COLO668 (cell line): Measurements from ENCODE around the gene TCF7L2.

Experiments
- DNase-seq: peaks from one replicate; lab custom pipeline; 2025; ENCODE audit not compliant: unreplicated experiment; lab: John Stamatoyannopoulos, UW

The TCF7L2 gene

DNA sequence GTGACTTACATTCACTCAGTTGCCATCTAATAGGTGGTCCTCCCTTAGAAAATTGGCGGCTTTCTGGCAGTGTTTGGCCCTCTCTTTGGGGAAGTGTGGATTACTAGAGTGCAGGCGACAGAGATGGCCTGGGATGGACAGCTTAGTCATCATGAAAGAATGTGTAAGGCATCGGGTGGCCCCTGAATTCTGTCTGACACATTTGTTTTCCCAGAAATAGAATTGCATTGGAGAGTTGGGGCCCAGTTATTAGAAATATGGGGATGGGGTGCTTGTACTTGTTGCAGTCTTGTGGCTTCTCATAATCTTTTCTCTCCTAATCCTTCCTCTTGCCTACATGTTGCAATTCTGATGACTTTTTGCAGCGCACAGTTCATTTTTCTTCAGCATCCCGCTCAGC lies 13.8 kb downstream of the TCF7L2 start:
- no peak for DNase-seq

DNA sequence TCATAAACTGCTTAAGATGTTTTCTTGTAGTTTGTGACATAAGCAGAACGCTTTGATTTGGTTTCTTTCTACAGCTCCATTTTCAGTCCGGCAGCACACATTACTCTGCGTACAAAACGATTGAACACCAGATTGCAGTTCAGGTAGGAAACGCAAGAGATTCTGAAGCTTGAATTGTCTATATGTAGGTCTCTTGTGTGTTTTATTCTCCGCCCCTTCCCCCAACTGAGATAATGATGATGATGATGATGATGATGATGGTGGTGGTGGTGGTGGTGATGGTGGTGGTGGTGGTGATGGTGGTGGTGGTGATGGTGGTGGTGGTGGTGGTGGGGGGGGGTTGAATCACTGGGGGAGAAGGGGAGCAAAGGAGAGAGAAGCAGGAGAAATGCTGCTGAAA lies 14.4 kb downstream of the TCF7L2 start:
- no peak for DNase-seq

DNA sequence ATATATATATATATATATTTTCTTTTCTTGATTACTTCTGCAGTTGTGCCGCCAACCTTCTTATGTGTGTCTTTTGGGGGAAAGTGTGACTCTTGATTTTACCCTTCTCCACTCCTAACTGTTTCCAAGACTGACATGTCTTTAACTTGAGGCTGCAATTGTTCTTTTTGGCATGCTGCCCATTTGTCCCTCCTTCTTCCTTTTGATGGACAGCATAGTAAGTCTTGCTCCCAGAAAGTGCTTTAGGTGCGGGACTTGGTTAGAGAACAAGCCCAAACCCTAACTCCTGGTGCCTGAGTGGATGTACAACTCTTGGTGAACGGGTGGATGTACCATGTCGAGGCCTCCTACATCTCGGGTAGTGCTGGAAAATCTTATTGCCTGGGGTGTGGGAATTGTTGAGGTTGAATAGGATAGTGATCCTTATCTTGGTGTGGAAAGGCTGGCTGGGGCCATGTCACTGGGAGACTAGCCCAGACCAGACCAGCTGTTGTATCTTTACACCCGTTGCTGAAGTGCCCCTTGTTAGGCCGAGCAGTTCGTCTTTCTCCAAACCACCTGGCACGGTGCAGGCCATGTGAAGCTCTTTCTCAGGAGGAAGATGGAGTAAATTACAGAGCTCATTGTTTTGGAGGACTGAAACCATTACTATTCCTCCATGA lies 16.3 kb downstream of the TCF7L2 start:
- DNase-seq, result peak; percentile 19

DNA sequence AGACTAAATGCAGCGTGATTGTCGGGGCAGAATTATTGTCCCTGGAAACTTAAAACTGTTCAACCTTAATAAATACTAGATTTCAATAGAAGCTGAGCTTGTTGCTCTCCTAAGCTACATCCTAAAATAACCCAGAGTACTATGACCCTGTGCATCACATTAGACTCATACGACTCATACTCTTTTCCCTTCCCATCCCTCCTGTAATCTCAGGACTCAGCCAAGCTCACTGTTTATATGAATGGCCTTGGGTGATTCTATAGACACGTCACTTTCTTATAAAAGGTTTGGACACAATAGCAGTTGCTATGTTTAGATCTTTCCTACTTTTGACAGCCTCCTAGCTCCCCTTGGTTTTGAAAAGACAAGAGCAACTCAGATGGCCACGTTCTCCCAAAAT lies 17.2 kb downstream of the TCF7L2 start:
- no peak for DNase-seq

DNA sequence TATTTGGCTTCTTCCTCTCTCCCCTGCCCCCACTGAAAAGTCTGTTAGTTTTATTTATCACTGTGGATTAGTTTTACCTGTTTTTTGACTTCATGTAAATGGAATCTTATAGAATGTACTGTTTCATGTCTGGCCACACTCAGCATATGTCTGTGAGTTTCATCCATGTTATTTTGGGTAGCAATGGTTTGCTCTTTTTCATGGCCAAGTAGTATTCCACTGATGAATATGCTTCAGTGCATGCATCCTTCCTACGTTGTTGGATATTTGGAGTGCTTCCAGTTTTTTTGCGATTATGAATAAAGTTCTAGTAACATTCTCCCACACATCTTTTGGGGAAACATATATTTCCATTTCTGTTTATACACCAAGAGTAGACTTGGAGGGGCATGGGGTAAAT lies 19.1 kb downstream of the TCF7L2 start:
- no peak for DNase-seq

DNA sequence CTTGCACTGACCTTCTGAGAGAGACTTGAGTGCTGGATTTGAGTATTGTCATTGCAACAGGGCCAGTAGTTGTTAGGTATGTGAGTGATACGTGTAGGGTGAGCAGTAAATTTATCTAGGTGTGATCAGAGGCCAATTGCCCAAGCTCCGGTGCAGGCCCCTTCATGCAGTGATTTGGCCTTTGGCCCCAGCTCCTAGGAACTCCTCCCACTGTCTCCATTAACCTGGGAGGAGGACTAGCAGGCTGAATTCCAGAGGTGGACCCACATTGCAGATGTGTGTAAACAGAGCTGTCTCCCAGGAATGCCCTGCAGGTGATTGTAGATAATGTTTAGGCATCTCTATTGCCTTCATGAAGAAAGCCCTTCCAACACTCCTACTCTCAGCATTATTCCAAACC lies 19.5 kb downstream of the TCF7L2 start:
- DNase-seq, result no peak

DNA sequence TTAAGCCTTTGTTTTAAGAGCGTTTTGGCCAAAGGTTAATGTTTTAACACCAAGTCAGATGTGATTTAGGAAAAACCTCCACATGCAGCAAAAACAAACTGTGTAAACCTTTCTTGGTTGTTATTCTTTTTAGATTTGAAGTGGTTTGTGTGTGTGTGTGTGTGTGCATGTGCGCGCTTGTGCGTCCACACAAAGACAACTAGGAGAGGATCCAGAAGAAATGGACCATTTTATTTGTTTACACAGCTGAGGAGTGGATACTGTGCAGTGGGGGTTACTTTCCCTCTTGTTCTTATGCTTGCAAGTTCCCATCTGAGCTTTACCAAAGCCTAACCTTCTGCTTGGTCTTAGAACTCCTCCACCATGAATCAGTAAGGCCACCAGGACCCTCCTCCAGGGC lies 20.0 kb downstream of the TCF7L2 start:
- DNase-seq, result no peak

DNA sequence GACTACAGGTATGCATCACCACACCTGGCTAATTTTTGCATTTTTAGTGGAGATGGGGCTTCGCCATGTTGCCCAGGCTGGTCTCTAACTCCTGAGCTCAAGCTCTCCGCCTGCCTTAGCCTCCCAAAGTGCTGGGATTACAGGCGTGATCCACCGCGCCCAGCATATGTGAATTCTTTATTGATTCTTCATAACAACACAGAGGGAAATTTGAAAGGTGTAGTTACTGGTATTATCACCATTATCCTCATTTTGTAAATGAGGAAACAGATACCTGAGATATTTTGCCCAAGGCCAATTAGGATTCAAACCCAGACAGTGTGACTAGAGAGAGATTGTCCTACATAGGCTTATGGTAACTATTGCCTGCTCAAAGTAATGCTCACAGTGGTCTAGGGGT lies 22.6 kb downstream of the TCF7L2 start:
- no peak for DNase-seq

DNA sequence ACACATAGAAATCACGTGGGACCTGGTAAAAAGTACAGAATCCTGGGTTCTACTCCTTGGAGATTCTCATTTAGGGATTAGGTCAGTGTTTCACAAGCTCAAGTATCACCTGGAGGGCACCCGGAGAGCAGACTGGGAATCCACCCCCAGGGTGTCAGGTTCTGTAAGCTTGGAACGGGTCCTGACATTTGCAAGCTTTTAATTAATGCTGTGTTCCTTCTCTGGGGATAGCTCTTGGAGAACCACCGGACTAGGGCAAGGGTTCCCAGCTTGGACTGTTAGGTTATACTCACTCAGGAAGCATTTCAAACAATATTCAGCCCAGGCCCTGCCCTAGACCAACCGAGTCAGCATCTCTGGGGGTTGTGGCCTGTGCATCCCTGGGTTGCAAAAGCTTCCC lies 23.0 kb downstream of the TCF7L2 start:
- DNase-seq, result no peak

DNA sequence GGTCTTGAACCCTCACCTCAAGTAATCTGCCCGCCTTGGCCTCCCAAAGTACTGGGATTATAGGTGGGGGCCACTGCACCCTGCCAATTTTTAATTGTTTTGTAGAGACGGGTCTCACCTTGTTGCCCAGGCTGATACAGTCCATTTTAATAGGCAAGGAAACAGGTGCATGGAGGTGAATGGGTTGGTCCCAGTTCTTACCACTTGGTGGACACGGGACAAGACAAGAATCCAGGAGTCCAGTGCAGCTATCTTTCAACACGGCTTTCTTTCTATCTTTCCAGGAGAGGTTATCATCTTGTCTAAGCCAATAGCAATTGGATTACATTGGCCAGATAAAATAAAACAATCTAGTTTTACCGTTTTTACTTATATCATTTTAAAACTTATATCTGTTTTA lies 23.8 kb downstream of the TCF7L2 start:
- DNase-seq, result no peak

DNA sequence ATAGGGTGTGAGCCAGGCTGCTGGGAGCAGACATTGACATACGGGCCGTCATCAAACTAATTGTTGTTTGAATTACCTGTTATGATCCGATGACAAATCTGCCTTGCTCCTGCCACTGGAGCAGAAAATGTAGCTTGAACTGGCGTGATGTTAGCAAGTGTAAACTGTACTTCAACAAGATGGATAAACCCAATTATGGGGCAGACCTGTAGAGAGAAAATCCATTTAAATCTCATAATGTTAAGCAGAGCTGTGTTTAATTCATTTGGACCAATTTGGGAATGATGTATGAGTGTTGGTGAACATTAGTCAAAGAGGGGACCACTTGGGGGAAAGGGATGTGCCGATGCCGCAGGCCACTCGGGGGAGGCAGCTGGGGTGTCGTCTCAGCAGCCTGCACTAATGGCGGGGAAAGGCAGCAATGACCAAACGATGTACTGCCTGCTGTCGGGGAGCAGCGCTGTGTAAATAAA lies 27.4 kb downstream of the TCF7L2 start:
- DNase-seq, result no peak

DNA sequence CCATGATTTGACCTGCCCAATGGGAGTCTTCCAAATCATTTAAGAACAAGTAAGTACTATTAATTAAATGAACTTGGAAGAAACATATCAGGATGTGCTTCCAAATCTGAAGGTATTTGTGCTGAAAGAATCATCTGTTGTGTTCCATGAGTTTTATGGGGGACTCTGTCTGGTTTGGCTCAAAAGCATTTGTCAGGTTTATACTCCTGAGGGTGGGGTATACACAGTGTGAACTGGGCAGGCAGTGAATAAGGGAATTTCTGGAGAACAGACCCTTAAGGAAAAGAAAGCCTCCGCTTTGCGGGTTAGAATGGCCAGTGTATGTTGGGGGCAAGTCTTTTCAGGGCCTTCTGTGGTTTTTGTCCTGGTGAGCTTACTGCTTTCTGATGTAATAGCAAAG lies 29.9 kb downstream of the TCF7L2 start:
- DNase-seq, result no peak

DNA sequence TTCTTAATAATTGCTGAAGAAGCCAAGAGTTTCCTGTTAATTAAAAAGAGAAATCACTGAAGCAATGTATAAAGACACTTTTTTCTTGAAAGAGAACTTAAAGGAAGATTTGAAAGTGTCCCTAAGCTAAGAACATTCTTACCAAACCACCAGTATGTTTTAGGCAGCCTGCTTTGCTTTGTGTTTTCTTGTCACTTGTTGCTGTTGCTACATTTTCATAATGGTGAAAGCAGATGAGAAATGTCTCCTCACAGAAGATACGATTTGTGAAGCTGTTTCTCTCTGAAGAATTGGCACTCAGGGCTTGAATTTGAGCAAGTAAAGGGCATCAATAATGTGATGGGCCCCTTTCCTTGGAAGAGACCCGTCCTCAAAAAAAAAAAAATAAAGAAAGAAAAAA lies 30.9 kb downstream of the TCF7L2 start:
- no peak for DNase-seq

DNA sequence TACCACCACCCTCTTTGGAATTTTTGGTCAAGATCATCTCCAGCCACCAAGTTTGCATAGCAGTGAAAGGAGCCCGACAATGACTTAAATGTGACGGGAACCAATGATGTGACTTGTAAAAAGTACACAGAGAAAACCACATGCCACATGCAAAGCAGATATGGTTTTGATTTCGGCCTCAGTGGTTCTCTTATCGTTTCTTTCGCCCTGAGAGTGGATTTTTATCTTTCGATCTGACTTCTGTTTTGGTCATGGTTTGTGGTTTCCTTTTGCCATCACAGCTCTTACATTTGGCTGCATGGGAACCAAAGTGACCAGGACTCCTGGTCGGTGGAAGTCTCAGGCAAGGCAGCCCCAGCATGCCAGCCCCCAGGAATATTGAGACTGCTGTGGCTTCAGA lies 31.5 kb downstream of the TCF7L2 start:
- no peak for DNase-seq

DNA sequence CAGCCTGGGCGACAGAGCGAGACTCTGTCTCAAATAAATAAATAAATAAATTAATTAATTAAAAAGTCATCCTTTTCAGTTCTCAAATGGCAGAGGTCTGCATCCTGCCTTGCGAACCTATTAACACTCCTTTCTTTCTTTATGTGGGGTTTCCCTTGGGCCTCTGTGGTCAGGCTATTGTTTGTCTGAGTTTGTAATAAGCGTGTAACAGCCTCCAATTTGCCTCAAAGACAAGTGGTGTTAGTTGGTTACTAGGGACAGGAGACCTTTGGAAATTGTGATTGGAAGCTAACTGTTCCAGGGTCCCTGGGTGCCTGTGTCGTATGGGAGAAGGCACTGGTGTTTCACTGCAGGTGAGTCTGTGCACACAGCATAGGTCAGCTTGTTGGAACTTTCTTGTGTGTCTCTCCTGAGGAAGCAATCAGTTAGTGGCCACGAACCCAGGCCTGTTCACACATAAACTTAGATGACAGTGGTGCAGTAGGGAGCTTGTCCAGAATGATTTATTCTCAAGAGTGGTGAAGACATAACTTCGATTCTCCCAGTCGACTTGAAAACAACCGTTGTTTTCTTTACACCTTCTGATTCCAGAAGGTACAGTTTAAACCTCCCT lies 33.5 kb downstream of the TCF7L2 start:
- no peak for DNase-seq

DNA sequence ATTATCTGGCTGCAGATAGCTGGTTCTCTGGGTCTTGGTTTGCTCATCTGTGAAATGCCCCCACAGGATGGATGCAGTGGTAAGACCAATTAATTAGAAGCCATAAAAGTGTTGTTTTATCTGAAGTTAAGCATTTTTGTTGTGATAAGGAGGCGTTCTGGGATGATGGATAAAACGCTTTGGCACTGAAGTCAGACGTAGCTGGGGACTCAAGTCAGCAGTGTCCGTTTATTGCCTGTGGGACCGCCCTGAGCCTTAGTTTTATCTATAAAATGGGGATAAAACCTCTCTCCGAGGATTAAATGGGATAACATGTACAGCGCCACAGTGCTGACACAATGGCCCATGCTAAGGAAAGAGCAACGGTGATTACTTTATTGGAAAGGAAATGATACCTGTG lies 34.7 kb downstream of the TCF7L2 start:
- no peak for DNase-seq

DNA sequence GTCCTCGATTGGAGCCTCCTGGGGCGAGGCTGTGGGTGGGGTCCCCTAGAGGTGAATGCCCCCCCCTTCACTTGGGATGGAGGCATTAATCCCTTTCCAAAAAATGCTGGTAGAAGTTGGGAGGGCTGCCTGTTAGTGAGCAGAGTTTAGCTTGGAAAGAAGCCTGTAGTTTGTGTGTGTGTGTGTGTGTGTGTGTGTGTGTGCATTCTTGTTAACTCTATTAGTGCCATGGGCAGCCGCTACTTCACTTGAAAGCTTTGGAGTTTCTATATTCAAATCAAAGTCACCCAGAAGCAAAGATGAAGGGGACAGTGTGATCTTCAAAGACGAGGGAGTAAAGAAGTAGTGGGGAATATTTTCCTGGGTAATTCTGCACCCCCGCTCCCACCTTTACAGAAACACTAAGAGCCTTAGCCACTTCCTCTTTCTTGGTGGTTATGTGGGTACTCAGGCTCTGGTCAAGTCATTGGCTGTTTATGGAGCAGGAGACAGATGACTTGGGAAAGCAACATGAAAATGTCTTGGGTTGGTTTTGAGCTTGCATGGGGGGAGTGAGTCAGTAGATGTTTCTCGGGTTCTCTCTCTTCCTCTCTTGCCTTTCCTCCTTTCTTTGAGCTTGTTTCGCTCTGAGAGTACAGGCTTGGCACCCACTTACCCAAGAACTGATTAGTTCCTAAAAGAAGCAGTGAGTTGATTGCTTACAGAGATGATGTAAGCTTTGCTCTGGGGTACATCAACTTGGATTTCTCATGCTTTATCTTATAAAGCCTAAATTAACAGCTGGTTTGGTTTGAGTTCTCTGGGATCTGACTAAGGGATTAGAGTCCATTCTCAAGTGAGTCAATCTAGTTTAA lies 35.9 kb downstream of the TCF7L2 start:
- no peak for DNase-seq

DNA sequence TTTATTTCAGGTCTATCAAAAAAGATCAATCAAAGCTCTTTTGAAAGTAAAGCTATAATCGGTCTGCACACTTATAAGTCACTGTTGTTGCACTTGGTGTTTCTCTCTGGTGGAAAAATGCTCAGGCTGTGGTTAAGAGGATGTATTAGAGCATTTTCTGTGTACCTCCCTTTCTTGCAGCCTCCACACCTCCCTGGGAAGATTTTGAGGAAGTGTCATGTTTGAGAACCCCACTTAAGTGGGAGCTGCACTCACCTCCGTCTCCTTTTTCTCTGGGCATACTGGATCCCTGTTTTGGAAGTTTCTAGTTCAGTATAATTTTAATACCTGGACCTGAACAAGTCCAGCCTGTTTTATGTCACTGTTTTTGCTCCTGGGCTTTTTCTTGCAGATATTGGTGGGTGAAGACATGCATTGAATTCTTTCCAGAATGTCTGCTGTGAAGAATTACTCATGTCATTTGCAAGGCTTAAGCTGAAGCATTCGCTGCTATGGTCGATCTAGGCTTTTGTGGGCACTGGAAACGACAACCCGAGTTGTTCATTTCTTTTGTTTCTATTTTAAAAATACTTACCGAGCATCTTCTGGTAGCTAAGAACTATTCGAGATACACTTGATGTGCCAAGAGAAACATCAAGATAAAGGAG lies 36.6 kb downstream of the TCF7L2 start:
- DNase-seq, result no peak

DNA sequence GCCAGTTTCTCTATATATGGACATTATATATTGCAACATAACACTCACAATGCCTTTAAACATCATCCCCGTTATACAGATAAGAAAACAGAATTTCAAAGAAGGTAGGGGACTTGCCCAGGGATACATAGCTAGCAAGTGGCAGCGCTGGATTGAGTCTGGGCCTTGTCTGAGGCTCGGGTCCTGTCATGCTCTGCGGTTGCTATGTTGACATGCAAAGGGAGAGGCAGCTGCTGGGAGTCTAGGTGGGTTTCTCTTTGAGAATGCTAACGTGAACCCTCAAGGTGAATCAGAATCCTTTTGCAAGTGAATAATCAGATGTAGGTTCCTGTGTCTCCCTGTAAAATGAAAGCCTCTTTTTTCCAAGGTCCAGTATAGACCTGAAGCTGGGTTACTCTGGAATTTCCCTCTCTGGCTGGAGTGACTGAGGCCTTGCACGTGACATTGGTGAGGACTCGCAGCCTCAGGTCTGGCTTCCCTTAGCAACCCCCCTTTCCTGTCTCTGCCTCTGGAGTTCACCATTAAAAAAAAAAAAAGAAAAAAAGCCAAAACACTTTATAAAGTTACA lies 38.9 kb downstream of the TCF7L2 start:
- DNase-seq, result no peak

DNA sequence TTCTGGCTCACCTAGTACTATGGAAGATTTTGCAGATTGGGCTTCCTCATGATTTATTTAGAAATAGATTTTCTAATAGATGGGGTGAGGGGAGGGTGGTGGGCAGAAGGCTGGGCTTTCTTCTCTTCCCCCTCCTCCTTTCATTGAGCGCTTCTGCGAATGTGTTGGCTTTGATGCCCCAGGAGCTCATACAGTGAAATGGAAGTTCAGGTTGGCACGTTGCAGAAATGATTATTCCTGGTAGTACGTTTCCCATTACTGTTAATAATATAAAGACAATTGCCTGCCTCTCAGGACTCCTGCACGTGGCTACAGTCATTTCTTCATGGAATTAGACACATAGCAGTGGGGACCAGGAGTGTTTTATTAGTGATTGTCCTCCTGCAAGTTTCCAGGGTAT lies 39.8 kb downstream of the TCF7L2 start:
- no peak for DNase-seq

DNA sequence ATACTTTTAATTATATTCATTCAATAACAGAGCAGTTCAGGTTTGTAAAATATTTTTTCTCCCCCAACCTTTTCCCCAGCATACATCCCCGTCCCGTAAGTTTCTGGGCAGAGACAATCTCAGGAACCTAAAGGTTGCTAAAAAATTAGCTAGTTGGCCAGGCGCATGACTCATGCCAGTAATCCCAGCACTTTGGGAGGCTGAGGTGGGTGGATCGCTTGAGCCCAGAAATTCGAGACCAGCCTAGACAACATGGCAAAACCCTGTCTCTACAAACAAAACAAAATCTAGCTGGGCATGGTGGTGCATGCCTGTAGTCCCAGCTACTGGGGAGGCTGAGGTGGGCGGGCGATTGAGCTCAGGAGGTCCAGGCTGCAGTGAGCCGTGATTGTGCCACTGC lies 40.2 kb downstream of the TCF7L2 start:
- DNase-seq, result no peak
